ENCODE results near the gene WNT11.

Gene WNT11

GRCh38 chr11:76188873-76189272 lies 17.4 kb downstream of the WNT11 start:
- no peak overlapping the region for H3K9ac ChIP-seq (ENCODE audit: low read length)
- H3K27me3 ChIP-seq (ENCODE audit: control insufficient read depth, insufficient read depth, low read length), result no peaks in the 10 kb centered on the region
- no peak overlapping the region for H3K27ac ChIP-seq (ENCODE audit: low read depth, low read length)
- no peaks in the 10 kb centered on the region for H3K36me3 ChIP-seq (ENCODE audit: control insufficient read depth, insufficient read depth, low read length)
- H3K4me1 ChIP-seq (ENCODE audit: control insufficient read depth, insufficient read depth, low read length), result no peaks in the 10 kb centered on the region
- no peak overlapping the region for H3K4me3 ChIP-seq (ENCODE audit: low read length)

GRCh38 chr11:76186776-76187279 lies 19.5 kb downstream of the WNT11 start:
- Histone ChIP-seq H3K4me3 (ENCODE audit: low read length) (no peak overlapping the region), H3K36me3 (ENCODE audit: control insufficient read depth, insufficient read depth, low read length) (no peaks in the 10 kb centered on the region), H3K9ac (ENCODE audit: low read length) (no peak overlapping the region), H3K27me3 (ENCODE audit: control insufficient read depth, insufficient read depth, low read length) (no peaks in the 10 kb centered on the region), H3K4me1 (ENCODE audit: control insufficient read depth, insufficient read depth, low read length) (no peaks in the 10 kb centered on the region), H3K27ac (ENCODE audit: low read depth, low read length) (no peak overlapping the region)

GRCh38 chr11:76185931-76186401 lies 20.3 kb downstream of the WNT11 start:
- no peak overlapping the region for H3K4me3 ChIP-seq (ENCODE audit: low read length)
- H3K9ac ChIP-seq (ENCODE audit: low read length), result no peak overlapping the region
- H3K27ac ChIP-seq (ENCODE audit: low read depth, low read length), result no peak overlapping the region
- no peaks in the 10 kb centered on the region for H3K4me1 ChIP-seq (ENCODE audit: control insufficient read depth, insufficient read depth, low read length)
- no peaks in the 10 kb centered on the region for H3K36me3 ChIP-seq (ENCODE audit: control insufficient read depth, insufficient read depth, low read length)
- H3K27me3 ChIP-seq (ENCODE audit: control insufficient read depth, insufficient read depth, low read length), result no peaks in the 10 kb centered on the region

- Histone ChIP-seq H3K36me3 (ENCODE audit: control insufficient read depth, insufficient read depth, low read length) (no peaks in the 10 kb centered on the region), H3K27ac (ENCODE audit: low read depth, low read length) (no peak overlapping the region), H3K4me1 (ENCODE audit: control insufficient read depth, insufficient read depth, low read length) (no peaks in the 10 kb centered on the region), H3K4me3 (ENCODE audit: low read length) (no peak overlapping the region), H3K27me3 (ENCODE audit: control insufficient read depth, insufficient read depth, low read length) (no peaks in the 10 kb centered on the region), H3K9ac (ENCODE audit: low read length) (no peak overlapping the region)
Observed at GRCh38 chr11:76185511-76185910, 20.8 kb downstream of the WNT11 start.

GRCh38 chr11:76184551-76184993 lies 21.7 kb downstream of the WNT11 start:
- Histone ChIP-seq H3K36me3 (ENCODE audit: control insufficient read depth, insufficient read depth, low read length) (no peaks in the 10 kb centered on the region), H3K27ac (ENCODE audit: low read depth, low read length) (no peak overlapping the region), H3K9ac (ENCODE audit: low read length) (no peak overlapping the region), H3K27me3 (ENCODE audit: control insufficient read depth, insufficient read depth, low read length) (no peaks in the 10 kb centered on the region), H3K4me3 (ENCODE audit: low read length) (no peak overlapping the region), H3K4me1 (ENCODE audit: control insufficient read depth, insufficient read depth, low read length) (no peaks in the 10 kb centered on the region)

- no peak overlapping the region for H3K4me3 ChIP-seq (ENCODE audit: low read length)
- no peak overlapping the region for H3K27ac ChIP-seq (ENCODE audit: low read depth, low read length)
Observed at GRCh38 chr11:76181371-76181770, 24.9 kb downstream of the WNT11 start.

GRCh38 chr11:76179147-76179546 lies 27.2 kb downstream of the WNT11 start:
- Histone ChIP-seq H3K9ac (ENCODE audit: low read length) (no peak overlapping the region), H3K36me3 (ENCODE audit: control insufficient read depth, insufficient read depth, low read length) (no peaks in the 10 kb centered on the region), H3K27me3 (ENCODE audit: control insufficient read depth, insufficient read depth, low read length) (no peaks in the 10 kb centered on the region), H3K4me1 (ENCODE audit: control insufficient read depth, insufficient read depth, low read length) (no peaks in the 10 kb centered on the region), H3K27ac (ENCODE audit: low read depth, low read length) (no peak overlapping the region), H3K4me3 (ENCODE audit: low read length) (no peak overlapping the region)

More at GRCh38 chr11:76181371-76181770, 24.9 kb downstream of the WNT11 start:
- H3K9ac ChIP-seq (ENCODE audit: low read length), result no peak overlapping the region
- no peaks in the 10 kb centered on the region for H3K27me3 ChIP-seq (ENCODE audit: control insufficient read depth, insufficient read depth, low read length)
- no peaks in the 10 kb centered on the region for H3K4me1 ChIP-seq (ENCODE audit: control insufficient read depth, insufficient read depth, low read length)
- H3K36me3 ChIP-seq (ENCODE audit: control insufficient read depth, insufficient read depth, low read length), result no peaks in the 10 kb centered on the region

GRCh38 chr11:76177250-76177686 lies 29.0 kb downstream of the WNT11 start:
- H3K9ac ChIP-seq (ENCODE audit: low read length), result no peak overlapping the region
- no peaks in the 10 kb centered on the region for H3K36me3 ChIP-seq (ENCODE audit: control insufficient read depth, insufficient read depth, low read length)
- no peaks in the 10 kb centered on the region for H3K27me3 ChIP-seq (ENCODE audit: control insufficient read depth, insufficient read depth, low read length)
- H3K4me1 ChIP-seq (ENCODE audit: control insufficient read depth, insufficient read depth, low read length), result no peaks in the 10 kb centered on the region
- H3K4me3 ChIP-seq (ENCODE audit: low read length), result no peak overlapping the region
- H3K27ac ChIP-seq (ENCODE audit: low read depth, low read length), result no peak overlapping the region

DNA sequence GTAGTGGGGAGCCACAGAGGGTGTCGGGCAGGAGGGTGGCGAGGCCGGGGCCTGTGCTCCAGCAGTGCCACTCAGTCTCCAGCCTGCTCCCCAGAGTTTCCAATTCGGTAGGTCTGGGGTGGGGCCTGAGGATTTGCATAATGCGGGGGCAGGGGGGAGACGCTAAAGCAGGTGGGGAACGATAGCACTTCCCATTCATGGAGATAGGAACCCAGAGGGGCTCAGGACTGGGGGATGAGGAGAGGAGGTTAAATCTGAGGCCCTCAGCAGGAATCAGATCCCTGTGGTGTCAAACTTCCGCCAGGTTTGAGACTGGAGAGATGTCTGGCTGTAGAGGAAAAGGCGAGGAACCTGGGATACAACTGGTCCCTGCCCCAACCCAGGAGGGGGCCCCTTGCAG lies 29.8 kb downstream of the WNT11 start:
- Histone ChIP-seq H3K36me3 (ENCODE audit: control insufficient read depth, insufficient read depth, low read length) (no peaks in the 10 kb centered on the region), H3K27ac (ENCODE audit: low read depth, low read length) (no peak overlapping the region)

DNA sequence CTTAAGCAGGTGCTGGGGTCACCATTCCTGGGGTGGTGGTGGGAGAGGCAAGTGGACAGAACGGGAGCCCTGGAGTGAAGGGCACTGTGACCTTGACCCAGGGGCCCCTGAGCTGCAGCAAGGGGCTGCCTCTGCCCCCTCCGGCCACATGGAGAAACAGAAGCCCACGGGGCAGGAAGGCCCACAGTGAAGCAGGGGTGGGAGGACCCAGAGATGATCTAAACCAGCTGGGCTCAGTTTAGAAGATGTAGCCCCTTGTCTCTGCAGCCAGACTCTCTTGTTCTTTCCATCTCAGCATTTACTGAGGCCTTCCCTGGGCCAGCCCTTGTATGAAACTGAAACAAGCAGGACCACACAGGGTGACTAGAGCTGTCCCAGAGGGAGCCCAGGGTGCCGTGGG lies 30.5 kb downstream of the WNT11 start:
- H3K4me1 ChIP-seq (ENCODE audit: control insufficient read depth, insufficient read depth, low read length), result no peaks in the 10 kb centered on the region
- H3K27ac ChIP-seq (ENCODE audit: low read depth, low read length), result no peak overlapping the region
- H3K9ac ChIP-seq (ENCODE audit: low read length), result no peak overlapping the region
- H3K4me3 ChIP-seq (ENCODE audit: low read length), result no peak overlapping the region
- no peaks in the 10 kb centered on the region for H3K27me3 ChIP-seq (ENCODE audit: control insufficient read depth, insufficient read depth, low read length)
- H3K36me3 ChIP-seq (ENCODE audit: control insufficient read depth, insufficient read depth, low read length), result no peaks in the 10 kb centered on the region

More for the DNA sequence above, 29.8 kb downstream of the WNT11 start:
- Histone ChIP-seq H3K9ac (ENCODE audit: low read length) (no peak overlapping the region), H3K27me3 (ENCODE audit: control insufficient read depth, insufficient read depth, low read length) (no peaks in the 10 kb centered on the region), H3K4me3 (ENCODE audit: low read length) (no peak overlapping the region), H3K4me1 (ENCODE audit: control insufficient read depth, insufficient read depth, low read length) (no peaks in the 10 kb centered on the region)

GRCh38 chr11:76174330-76174729 lies 32.0 kb downstream of the WNT11 start:
- Histone ChIP-seq H3K27me3 (ENCODE audit: control insufficient read depth, insufficient read depth, low read length) (no peaks in the 10 kb centered on the region), H3K27ac (ENCODE audit: low read depth, low read length) (no peak overlapping the region), H3K4me1 (ENCODE audit: control insufficient read depth, insufficient read depth, low read length) (no peaks in the 10 kb centered on the region), H3K9ac (ENCODE audit: low read length) (no peak overlapping the region), H3K36me3 (ENCODE audit: control insufficient read depth, insufficient read depth, low read length) (no peaks in the 10 kb centered on the region), H3K4me3 (ENCODE audit: low read length) (no peak overlapping the region)

- no peaks in the 10 kb centered on the region for H3K27me3 ChIP-seq (ENCODE audit: control insufficient read depth, insufficient read depth, low read length)
- H3K27ac ChIP-seq (ENCODE audit: low read depth, low read length), result no peak overlapping the region
- H3K4me3 ChIP-seq (ENCODE audit: low read length), result no peak overlapping the region
- no peaks in the 10 kb centered on the region for H3K4me1 ChIP-seq (ENCODE audit: control insufficient read depth, insufficient read depth, low read length)
- no peak overlapping the region for H3K9ac ChIP-seq (ENCODE audit: low read length)
- H3K36me3 ChIP-seq (ENCODE audit: control insufficient read depth, insufficient read depth, low read length), result no peaks in the 10 kb centered on the region
Observed at GRCh38 chr11:76173663-76174062, 32.6 kb downstream of the WNT11 start.

- Histone ChIP-seq H3K27me3 (ENCODE audit: control insufficient read depth, insufficient read depth, low read length) (no peaks in the 10 kb centered on the region), H3K27ac (ENCODE audit: low read depth, low read length) (no peak overlapping the region), H3K36me3 (ENCODE audit: control insufficient read depth, insufficient read depth, low read length) (no peaks in the 10 kb centered on the region), H3K4me1 (ENCODE audit: control insufficient read depth, insufficient read depth, low read length) (no peaks in the 10 kb centered on the region), H3K9ac (ENCODE audit: low read length) (no peak overlapping the region), H3K4me3 (ENCODE audit: low read length) (no peak overlapping the region)
Observed at GRCh38 chr11:76172583-76172982, 33.7 kb downstream of the WNT11 start.

Data from rectal smooth muscle tissue (tissue), 1 donor.